NCI-H1417 treated with DMSO at 0.1 percent for 48 hours (cell line): ENCODE results near the gene SYT12.
"Not testable (repeated sequence)": the region's sequence is repeated elsewhere in the genome, so short reads cannot be mapped to it uniquely, and the experiment has no call there.

Experiments
- DNase-seq: peaks from one replicate; lab custom pipeline; 2025; lab: John Stamatoyannopoulos, UW

Gene SYT12

GRCh38 chr11:66999555-66999954 is 23.4 kb upstream of the SYT12 start:
- no peak for DNase-seq

DNA sequence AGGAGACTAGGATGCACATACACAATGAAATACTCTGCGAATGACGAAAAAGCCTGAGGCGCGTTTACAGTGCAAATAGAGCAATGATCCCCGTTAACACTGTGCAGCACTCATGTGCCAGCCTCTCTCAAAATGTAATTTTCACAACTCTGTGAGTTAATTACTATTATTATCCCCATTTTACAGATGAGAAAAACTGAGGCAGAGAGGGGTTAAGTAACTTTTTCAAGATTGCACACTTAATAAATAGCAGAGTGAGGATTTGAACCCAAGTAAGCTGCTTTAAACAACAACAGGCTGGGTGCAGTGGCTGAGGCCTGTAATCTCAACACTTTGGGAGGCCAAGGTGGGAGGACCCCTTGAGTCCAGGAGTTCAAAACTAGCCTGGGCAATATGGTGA is 21.6 kb upstream of the SYT12 start:
- no peak for DNase-seq

- no peak for DNase-seq
These were observed 20.5 kb upstream of the SYT12 start for GRCh38 chr11:67002297-67002913.

GRCh38 chr11:67002921-67003411 is 20.0 kb upstream of the SYT12 start:
- DNase-seq, result no peak

GRCh38 chr11:67005200-67005599 is 17.7 kb upstream of the SYT12 start:
- not testable (repeated sequence) for DNase-seq

- no peak for DNase-seq
These were observed 16.7 kb upstream of the SYT12 start for GRCh38 chr11:67006029-67006884.

GRCh38 chr11:67007126-67007525 is 15.8 kb upstream of the SYT12 start:
- no peak for DNase-seq

- no peak for DNase-seq
These were observed 12.5 kb upstream of the SYT12 start for GRCh38 chr11:67010296-67010905.

- no peak for DNase-seq
These were observed 9.4 kb upstream of the SYT12 start for GRCh38 chr11:67013511-67014045.

GRCh38 chr11:67014343-67014742 is 8.6 kb upstream of the SYT12 start:
- no peak for DNase-seq

DNA sequence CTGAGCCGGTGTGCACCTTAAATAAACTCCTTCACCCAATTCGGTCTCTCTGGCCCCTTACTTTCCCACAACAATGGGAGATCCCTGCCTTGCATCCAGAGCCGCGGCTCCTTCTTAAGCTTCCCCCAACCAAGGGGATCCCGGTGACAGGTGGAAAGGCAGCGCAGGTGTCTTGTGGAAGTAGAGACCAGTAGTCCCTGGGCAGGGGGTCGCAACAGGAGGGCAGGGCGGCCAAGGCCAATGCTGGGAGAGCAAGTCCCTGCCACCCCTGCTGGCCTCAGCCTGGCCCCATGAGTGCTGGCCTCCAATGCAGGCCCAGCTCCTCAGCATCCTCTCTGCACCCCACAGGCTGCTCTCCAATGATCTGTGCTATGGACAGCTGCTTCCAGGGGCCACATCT is 7.9 kb upstream of the SYT12 start:
- no peak for DNase-seq

- DNase-seq, result no peak
These were observed 6.4 kb upstream of the SYT12 start for GRCh38 chr11:67016550-67016949.

- no peak for DNase-seq
These were observed 2.0 kb upstream of the SYT12 start for GRCh38 chr11:67020949-67021348.

DNA sequence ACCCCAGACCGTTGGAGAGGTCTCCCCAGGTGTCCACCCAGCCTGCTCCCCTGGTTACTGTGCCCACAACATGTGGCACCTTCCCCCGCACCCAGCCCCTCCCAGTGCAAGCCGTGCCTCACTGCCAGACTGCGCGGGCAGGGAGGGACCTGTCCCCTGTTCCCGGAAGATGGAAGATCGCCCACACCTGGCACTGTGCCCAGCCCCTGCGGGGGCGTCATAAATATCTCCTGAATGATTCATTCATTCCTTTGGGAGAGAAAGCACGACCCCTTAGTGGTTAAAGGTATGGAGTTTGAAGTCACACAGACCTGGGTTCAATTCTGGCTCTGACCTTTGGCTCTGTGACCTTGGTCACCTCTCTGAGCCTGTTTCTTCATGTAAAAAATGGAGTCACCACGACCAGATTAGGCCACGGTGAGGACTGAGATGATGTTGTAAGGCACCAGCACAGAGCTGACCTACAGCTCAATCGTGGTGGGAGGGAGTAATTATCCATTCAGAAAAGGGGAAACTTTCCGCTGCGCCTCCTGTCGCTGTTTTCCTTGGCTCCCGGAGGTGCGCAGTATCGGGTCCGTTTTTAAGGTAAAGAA is 497 bp upstream of the SYT12 start:
- DNase-seq, result no peak

DNA sequence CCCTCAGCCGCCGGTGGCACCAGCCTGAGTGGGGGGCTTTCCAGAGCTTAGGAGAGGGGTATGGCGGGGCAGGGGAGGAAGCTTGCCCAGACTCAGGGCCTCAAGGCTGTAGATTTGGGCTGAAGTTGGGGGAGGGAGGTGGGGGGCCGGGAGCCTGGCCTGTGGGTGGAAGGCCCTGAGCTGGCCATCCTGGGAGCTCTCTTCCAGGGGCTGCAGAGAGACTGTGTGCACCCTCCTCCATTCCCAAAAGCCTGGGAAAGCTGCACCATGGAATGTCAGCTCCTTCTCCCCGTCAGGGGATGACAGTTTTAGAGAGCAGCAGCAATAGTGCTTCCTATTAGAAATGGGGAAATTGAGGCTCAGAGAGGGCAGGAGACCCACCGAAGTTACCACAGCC is 1.0 kb downstream of the SYT12 start:
- no peak for DNase-seq

DNA sequence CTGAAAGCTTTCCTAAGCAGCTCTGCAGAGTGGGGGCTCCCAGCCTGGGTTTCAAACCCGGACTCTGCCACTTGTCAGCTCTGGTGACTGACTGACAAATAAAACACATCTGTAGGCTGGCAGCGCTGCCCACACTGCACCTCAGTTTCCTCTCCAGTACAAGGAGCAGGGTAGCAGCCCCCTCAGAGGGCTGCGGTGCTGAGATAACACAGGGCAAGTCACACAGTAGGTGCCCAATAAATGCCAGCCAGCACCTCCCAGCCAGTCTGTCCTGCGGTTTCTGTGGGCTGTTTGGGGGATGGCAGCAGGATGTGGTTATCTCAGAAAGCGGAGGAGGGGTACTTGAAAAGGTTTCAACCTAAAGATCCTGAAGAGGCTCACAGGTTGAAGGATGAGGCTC is 1.5 kb downstream of the SYT12 start:
- DNase-seq, result no peak

- no peak for DNase-seq
These were observed 2.0 kb downstream of the SYT12 start for GRCh38 chr11:67024966-67025365.

DNA sequence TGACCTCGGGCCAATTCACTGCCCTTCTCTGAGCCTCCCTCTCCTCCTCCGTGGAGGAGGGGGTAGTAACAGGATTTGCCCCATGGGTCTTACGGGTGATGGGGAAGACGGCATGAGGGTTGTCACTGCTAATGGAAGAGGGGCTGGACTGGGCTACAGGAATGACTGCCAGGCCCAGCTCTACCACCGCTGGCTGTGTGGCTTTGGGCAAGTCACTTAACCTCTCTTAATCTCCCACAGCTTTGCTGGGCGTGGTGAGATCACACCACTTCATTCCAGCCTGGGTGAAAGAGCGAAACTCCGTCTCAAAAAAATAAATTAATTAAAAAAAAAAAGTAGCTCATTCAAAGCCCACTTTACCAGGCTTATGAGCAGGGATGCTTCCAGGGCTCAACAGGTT is 2.8 kb downstream of the SYT12 start:
- no peak for DNase-seq

DNA sequence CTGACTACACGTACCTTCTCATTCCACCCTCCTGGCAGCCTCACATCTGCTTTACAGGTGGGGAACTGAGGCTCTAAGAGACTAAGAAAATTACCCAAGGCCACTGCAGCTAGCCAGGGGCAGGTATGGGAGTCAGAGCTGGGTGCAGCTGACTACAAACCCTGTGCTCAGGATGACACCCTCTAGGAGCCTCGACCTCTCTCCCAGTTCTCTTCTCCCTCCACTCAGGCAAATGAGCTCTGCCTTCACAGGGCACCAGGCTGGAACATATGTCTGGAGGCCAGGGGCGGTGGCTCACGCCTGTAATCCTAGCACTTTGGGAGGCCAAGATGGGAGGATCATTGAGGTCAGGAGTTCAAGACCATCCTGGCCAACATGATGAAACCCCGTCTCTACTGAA is 4.0 kb downstream of the SYT12 start:
- DNase-seq, result no peak

GRCh38 chr11:67027483-67027930 is 4.6 kb downstream of the SYT12 start:
- no peak for DNase-seq

DNA sequence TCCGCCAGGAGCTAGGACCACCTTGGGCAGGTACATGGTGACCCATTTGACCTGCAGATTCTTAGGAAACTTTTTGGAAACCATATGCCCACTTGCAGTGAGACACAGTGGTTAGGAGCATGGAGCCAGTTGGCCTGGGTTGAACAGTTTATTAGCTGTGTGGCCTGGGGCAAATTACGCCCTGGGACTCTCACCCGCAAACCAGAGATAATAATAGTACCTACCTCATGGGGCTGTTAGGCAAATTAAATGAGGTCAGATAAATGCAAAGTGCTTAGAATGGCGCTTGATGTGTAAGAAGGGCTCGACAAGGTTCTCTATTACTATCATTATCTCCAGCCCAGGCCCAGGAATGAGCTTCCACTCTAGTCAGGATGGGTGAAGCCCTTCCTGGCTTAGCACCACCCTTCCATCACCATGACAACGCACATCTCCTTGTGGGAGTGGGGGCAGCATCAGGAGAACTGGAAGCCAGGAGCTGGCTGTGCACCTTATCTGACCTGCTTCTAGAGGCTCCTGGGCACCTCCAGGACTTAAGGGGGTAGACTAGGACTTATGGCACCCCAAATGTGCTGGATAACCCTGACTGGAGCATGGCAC is 5.1 kb downstream of the SYT12 start:
- DNase-seq, result no peak

DNA sequence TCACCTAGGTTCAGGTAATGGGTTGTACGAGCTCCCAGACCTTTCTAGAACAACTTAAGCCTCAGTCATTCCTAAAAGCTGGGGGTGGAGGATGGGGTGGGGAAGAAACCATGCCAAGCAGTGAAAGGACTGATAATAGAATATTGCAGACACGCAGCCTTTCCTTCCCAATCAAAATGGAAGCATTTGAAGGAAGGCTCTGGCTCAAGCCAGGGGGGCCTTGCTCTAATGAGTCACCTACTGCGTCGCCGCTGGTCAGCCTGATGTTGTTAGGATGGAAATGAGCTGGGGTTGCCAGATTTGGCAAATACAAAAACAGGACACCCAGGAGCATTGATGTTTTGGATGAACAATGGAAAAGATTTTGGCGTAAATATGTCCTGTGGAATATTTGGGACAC is 6.2 kb downstream of the SYT12 start:
- DNase-seq, result no peak
